ENCODE results near the gene SYT4.

GRCh38 chr18:43275546-43275945 lies 1.7 kb downstream of the SYT4 start:
- no peak for TF ChIP-seq POLR2A (IDR thresholded peaks at IDR 0.05)
- TF ChIP-seq, protein P1, sequence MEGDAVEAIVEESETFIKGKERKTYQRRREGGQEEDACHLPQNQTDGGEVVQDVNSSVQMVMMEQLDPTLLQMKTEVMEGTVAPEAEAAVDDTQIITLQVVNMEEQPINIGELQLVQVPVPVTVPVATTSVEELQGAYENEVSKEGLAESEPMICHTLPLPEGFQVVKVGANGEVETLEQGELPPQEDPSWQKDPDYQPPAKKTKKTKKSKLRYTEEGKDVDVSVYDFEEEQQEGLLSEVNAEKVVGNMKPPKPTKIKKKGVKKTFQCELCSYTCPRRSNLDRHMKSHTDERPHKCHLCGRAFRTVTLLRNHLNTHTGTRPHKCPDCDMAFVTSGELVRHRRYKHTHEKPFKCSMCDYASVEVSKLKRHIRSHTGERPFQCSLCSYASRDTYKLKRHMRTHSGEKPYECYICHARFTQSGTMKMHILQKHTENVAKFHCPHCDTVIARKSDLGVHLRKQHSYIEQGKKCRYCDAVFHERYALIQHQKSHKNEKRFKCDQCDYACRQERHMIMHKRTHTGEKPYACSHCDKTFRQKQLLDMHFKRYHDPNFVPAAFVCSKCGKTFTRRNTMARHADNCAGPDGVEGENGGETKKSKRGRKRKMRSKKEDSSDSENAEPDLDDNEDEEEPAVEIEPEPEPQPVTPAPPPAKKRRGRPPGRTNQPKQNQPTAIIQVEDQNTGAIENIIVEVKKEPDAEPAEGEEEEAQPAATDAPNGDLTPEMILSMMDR (IDR thresholded peaks at IDR 0.05) = no peak
- no peak for TF ChIP-seq POLR2AphosphoS5 (IDR thresholded peaks at IDR 0.05)
